HuH-7.5 (cell line): ENCODE results near the gene SYS1.

Experiments used
- DNase-seq: peaks from one replicate; pipeline ENCODE4 v3.0.0; 2011; ENCODE audit warnings: low spot score

Gene SYS1

DNA sequence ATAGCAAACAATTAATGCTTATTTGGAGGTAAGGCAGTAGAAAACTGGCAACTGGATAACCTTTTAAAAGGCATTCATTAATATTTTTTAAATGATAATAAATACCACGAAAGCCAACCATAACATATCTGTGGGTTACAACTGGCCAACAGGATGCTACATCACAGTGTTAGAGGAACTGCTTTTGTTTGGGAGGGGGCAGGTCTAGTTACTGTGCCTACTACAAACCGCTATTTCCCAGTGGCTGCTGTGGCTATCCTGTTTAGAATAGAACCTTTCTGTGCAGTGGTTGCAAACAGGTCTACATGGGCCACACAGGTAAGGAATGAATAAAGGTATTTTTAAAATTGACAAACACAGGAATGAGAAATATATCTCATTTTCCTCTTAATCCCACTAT lies 54.0 kb downstream of the SYS1 start:
- DNase-seq, result no peak
